Activated B cell treated with CpG ODN at 0.5 μM for 24 hours (primary cell): ENCODE measurements around the gene ACO1. TPM values are rescaled to one million over a fixed set of nuclear protein-coding genes. Genes with fewer than 3 reads are reported as not detected.

ENCODE experiments used
- ATAC-seq: fragments of 200-7000 bp; cut with Tn5 transposase; one replicate; pipeline ENCODE4 v1.10.0; 2021; ENCODE audit warnings: low read depth, mild to moderate bottlenecking, moderate library complexity
- CTCF ChIA-PET: fragments of 350-600 bp; sonication (Branson Sonifier 250); formaldehyde crosslinking; loops from one replicate; lab custom pipeline; 2021; ENCODE audit warnings: antibody characterized with exemption; lab: Charles Lee
- POLR2A ChIA-PET: fragments of 350-600 bp; sonication (Branson Sonifier 250); formaldehyde crosslinking; loops from one replicate; lab custom pipeline; 2021; ENCODE audit warnings: antibody characterized with exemption; lab: Charles Lee
- DNase-seq: peaks from one replicate; pipeline ENCODE4 v3.0.0; 2022
- H3K27ac Mint-ChIP-seq: one replicate; pipeline ENCODE4 v1.8.0; 2020; ENCODE audit warnings: mixed read lengths
- H3K27me3 Mint-ChIP-seq: one replicate; pipeline ENCODE4 v1.8.0; 2021; ENCODE audit warnings: mixed read lengths
- H3K36me3 Mint-ChIP-seq: one replicate; pipeline ENCODE4 v1.8.0; 2021; ENCODE audit warnings: low read depth, mixed read lengths
- H3K4me1 Mint-ChIP-seq: one replicate; pipeline ENCODE4 v1.8.0; 2021; ENCODE audit warnings: mixed read lengths
- H3K4me3 Mint-ChIP-seq: one replicate; pipeline ENCODE4 v1.8.0; 2020; ENCODE audit warnings: mild to moderate bottlenecking, mixed read lengths
- H3K9me3 Mint-ChIP-seq: one replicate; pipeline ENCODE4 v1.8.0; 2020; ENCODE audit warnings: mixed read lengths
- CTCF ChIP-seq: fragments of 200-600 bp; IDR thresholded peaks from one replicate; pipeline ENCODE4 v1.8.0; 2022; ENCODE audit warnings: antibody characterized with exemption, mild to moderate bottlenecking
- intact Hi-C: fragments of 100-400 bp; cut with micrococcal nuclease; formaldehyde crosslinking; loops from one replicate; pipeline ENCODE4 v1.15.1; 2024
- total RNA-seq: library from RNA; stranded (reverse); gene quantifications from 2 replicates; pipeline ENCODE4 v1.2.3, GENCODE V29; 2022

The ACO1 gene
- total RNA-seq, 1 donor from 2014 or later = 10.4 TPM

- intact Hi-C loops = no loop called here
- TF ChIP-seq CTCF = no peak
- ChIA-PET POLR2A (no interaction called here), CTCF (interaction anchor here (1.6 kb wide), 1 partner anchor 45 kb away, joined by 4 read pairs; no protein-coding TSS in a partner anchor)
- ATAC-seq (no peak), DNase-seq (no peak)
- Mint-ChIP-seq H3K36me3 (peaks cover 58% of the 10 kb centered on the region), H3K9me3 (no peaks in the 10 kb centered on the region), H3K4me1 (no peaks in the 10 kb centered on the region), H3K4me3 (no peak overlapping the region), H3K27ac (no peak overlapping the region), H3K27me3 (no peaks in the 10 kb centered on the region)
Measured at GRCh38 chr9:32423371-32423770, 38.9 kb downstream of the ACO1 start.

DNA sequence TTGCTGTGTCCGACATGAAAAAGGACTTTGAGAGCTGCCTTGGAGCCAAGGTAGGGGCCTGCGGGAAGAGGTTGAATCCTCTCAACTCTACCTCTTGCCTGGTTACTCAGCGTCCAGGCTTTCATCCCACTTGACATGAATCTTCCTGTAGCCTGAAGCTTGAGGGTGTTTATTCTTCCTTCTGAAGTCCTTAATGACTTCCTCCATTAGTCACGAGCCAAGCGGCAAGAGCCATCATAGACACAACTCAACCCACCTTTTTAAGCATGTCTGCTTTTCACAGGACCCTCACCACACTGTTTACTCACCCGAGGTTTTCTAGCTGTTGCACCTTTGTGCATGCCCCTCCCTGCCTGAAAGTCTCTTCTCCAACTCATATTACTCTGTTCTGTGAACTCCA, 40.2 kb downstream of the ACO1 start:
- no peak for DNase-seq
- Mint-ChIP-seq H3K27ac (no peak overlapping the region), H3K4me1 (no peaks in the 10 kb centered on the region), H3K4me3 (no peak overlapping the region), H3K27me3 (no peaks in the 10 kb centered on the region), H3K9me3 (no peaks in the 10 kb centered on the region), H3K36me3 (peaks cover 53% of the 10 kb centered on the region)
- ATAC-seq = no peak
- no peak for TF ChIP-seq CTCF
- intact Hi-C loops = no loop called here
- ChIA-PET POLR2A (no interaction called here), CTCF (no interaction called here)

GRCh38 chr9:32426278-32426939, 42.0 kb downstream of the ACO1 start:
- DNase-seq = no peak
- no peak for TF ChIP-seq CTCF
- Mint-ChIP-seq H3K4me3 (no peak overlapping the region), H3K27me3 (no peaks in the 10 kb centered on the region), H3K36me3 (peaks cover 50% of the 10 kb centered on the region), H3K9me3 (no peaks in the 10 kb centered on the region), H3K4me1 (no peaks in the 10 kb centered on the region), H3K27ac (no peak overlapping the region)
- POLR2A ChIA-PET = no interaction called here
- ATAC-seq = no peak
- CTCF ChIA-PET = interaction anchor here (1.3 kb wide), 1 partner anchor 47 kb away, joined by 6 read pairs; no protein-coding TSS in a partner anchor
- intact Hi-C loops = no loop called here

GRCh38 chr9:32427111-32427873, 42.8 kb downstream of the ACO1 start:
- DNase-seq = no peak
- Mint-ChIP-seq H3K9me3 (no peaks in the 10 kb centered on the region), H3K27ac (no peak overlapping the region), H3K27me3 (no peaks in the 10 kb centered on the region), H3K36me3 (peaks cover 47% of the 10 kb centered on the region), H3K4me1 (no peaks in the 10 kb centered on the region), H3K4me3 (no peak overlapping the region)
- no peak for TF ChIP-seq CTCF
- CTCF ChIA-PET = interaction anchor here (0.9 to 1.3 kb wide), 3 partner anchors 45 to 48 kb away, joined by 4 to 6 read pairs (median 6); no protein-coding TSS in a partner anchor
- intact Hi-C loops = no loop called here
- POLR2A ChIA-PET = interaction anchor here (0.7 kb wide), 1 partner anchor 145 kb away, joined by 6 read pairs; no protein-coding TSS in a partner anchor
- no peak for ATAC-seq

GRCh38 chr9:32430720-32431119, 46.3 kb downstream of the ACO1 start:
- peaks cover 50% of the 10 kb centered on the region for H3K36me3 Mint-ChIP-seq
- no peak overlapping the region for H3K4me3 Mint-ChIP-seq
- intact Hi-C loops = no loop called here
- ChIA-PET POLR2A (no interaction called here), CTCF (interaction anchor here (5.3 kb wide), 1 partner anchor 52 kb away, joined by 83 read pairs; no protein-coding TSS in a partner anchor)
- no peak for TF ChIP-seq CTCF
- H3K27me3 Mint-ChIP-seq = no peaks in the 10 kb centered on the region
- H3K27ac Mint-ChIP-seq = no peak overlapping the region
- H3K9me3 Mint-ChIP-seq = no peaks in the 10 kb centered on the region
- DNase-seq = no peak
- no peak for ATAC-seq
- no peaks in the 10 kb centered on the region for H3K4me1 Mint-ChIP-seq
